Caco-2 (cell line): Measurements from ENCODE around the gene UCK1. TPM values are rescaled to one million over a fixed set of nuclear protein-coding genes. Genes with fewer than 3 reads are reported as not detected.

Experiments used
- BruUV-seq: library from RNA; stranded (reverse); fragments of 400-500 nt; replicated peaks from 2 replicates; lab custom pipeline; 2021; lab: Mats Ljungman, UMichigan
- CTCF ChIA-PET: fragments of 300-600 bp; sonication (Branson Sonifier 250); formaldehyde crosslinking; loops from one replicate; lab custom pipeline; 2022; ENCODE audit warnings: antibody characterized with exemption; lab: Charles Lee
- POLR2A ChIA-PET: fragments of 300-600 bp; sonication (Branson Sonifier 250); formaldehyde crosslinking; loops from one replicate; lab custom pipeline; 2022; ENCODE audit warnings: antibody characterized with exemption; lab: Charles Lee
- DNase-seq, 2 experiments: peaks; one replicate each; pipeline versions ENCODE4 v3.0.0 to v3.0.0-alpha.2; 2020 to 2022
- H3K27me3 ChIP-seq: replicated peaks from 2 replicates; pipeline ENCODE4 v1.6.0; 2011; ENCODE audit warnings: low read length; ENCODE audit not compliant: control insufficient read depth, insufficient read depth
- H3K36me3 ChIP-seq: 2 replicates; pipeline ENCODE4 v1.5.1; 2011; ENCODE audit warnings: low read length; ENCODE audit not compliant: control insufficient read depth, insufficient read depth
- H3K4me1 ChIP-seq: fragments of 250-450 bp; sonication (Bioruptor Pico); 2 replicates; pipeline ENCODE4 v1.5.1; 2020; ENCODE audit warnings: mild to moderate bottlenecking
- H3K4me3 ChIP-seq: 2 replicates; pipeline ENCODE4 v1.5.1; 2011; ENCODE audit warnings: low read depth, mild to moderate bottlenecking, control low read depth, low read length
- H3K9me3 ChIP-seq: fragments of 250-450 bp; sonication (Bioruptor Pico); 2 replicates; pipeline ENCODE4 v1.5.1; 2020; ENCODE audit warnings: mild to moderate bottlenecking, moderate library complexity
- H3K27ac Mint-ChIP-seq: one replicate; pipeline ENCODE4 v1.8.0; 2022; ENCODE audit warnings: mixed read lengths; ENCODE audit not compliant: unreplicated experiment
- H3K27me3 Mint-ChIP-seq: one replicate; pipeline ENCODE4 v1.8.0; 2022; ENCODE audit warnings: mixed read lengths; ENCODE audit not compliant: insufficient read depth, unreplicated experiment
- H3K36me3 Mint-ChIP-seq: one replicate; pipeline ENCODE4 v1.8.0; 2022; ENCODE audit warnings: mild to moderate bottlenecking, mixed read lengths; ENCODE audit not compliant: insufficient read depth, unreplicated experiment
- H3K4me1 Mint-ChIP-seq: one replicate; pipeline ENCODE4 v1.8.0; 2022; ENCODE audit warnings: low read depth, mixed read lengths; ENCODE audit not compliant: unreplicated experiment
- H3K4me3 Mint-ChIP-seq: one replicate; pipeline ENCODE4 v1.8.0; 2022; ENCODE audit warnings: mild to moderate bottlenecking, moderate library complexity, mixed read lengths; ENCODE audit not compliant: unreplicated experiment
- H3K9me3 Mint-ChIP-seq: one replicate; pipeline ENCODE4 v1.8.0; 2022; ENCODE audit warnings: mixed read lengths; ENCODE audit not compliant: unreplicated experiment
- CTCF ChIP-seq, 2 experiments: fragments of 200-600 bp in 1 of 2; IDR thresholded peaks; 1 replicate in 1 of 2; 2 replicates in 1 of 2; pipeline versions ENCODE4 v1.5.1 to v1.8.0; 2011 to 2022; ENCODE audit warnings: antibody characterized with exemption in 1 of 2, control low read depth in 1 of 2, inconsistent platforms in 1 of 2, low read depth in 1 of 2, low read length in 1 of 2, mild to moderate bottlenecking in 1 of 2, moderate library complexity in 1 of 2; ENCODE audit not compliant: insufficient read depth in 1 of 2, severe bottlenecking in 1 of 2, unreplicated experiment in 1 of 2
- intact Hi-C: fragments of 100-400 bp; cut with micrococcal nuclease; formaldehyde crosslinking; loops from one replicate; pipeline ENCODE4 v1.10.0; 2022; ENCODE audit not compliant: unreplicated experiment
- total RNA-seq: library from RNA; stranded (reverse); gene quantifications from 2 replicates; pipeline ENCODE4 v1.2.3, GENCODE V29; 2022

UCK1 gene
- total RNA-seq, 1 experiment from 2014 or later = 25.7 TPM

- peaks cover 43% of the 10 kb centered on the region for H3K36me3 Mint-ChIP-seq
- BruUV-seq = no TSS peak
- Histone ChIP-seq H3K4me3 (no peak overlapping the region), H3K9me3 (no peaks in the 10 kb centered on the region), H3K4me1 (no peaks in the 10 kb centered on the region), H3K36me3 (peaks cover 4% of the 10 kb centered on the region), H3K27me3 (no peaks in the 10 kb centered on the region)
- ChIA-PET CTCF (no interaction called here), POLR2A (no interaction called here)
- intact Hi-C loops = no loop called here
- no peak overlapping the region for H3K27ac Mint-ChIP-seq
- DNase-seq = no peak
- TF ChIP-seq CTCF (IDR thresholded peaks at IDR 0.05; ENCODE audit: insufficient read depth in 1 of 2, low read depth in 1 of 2, low read length in 1 of 2, severe bottlenecking in 1 of 2, unreplicated experiment in 1 of 2) = no peak
- H3K9me3 Mint-ChIP-seq = no peaks in the 10 kb centered on the region
- H3K4me3 Mint-ChIP-seq = no peak overlapping the region
- no peaks in the 10 kb centered on the region for H3K4me1 Mint-ChIP-seq
- H3K27me3 Mint-ChIP-seq = no peaks in the 10 kb centered on the region
Measured at GRCh38 chr9:131518553-131518952, 12.5 kb downstream of the UCK1 start.

- Mint-ChIP-seq H3K9me3 (no peaks in the 10 kb centered on the region), H3K27ac (no peak overlapping the region), H3K4me3 (no peak overlapping the region), H3K36me3 (peaks cover 44% of the 10 kb centered on the region), H3K4me1 (no peaks in the 10 kb centered on the region), H3K27me3 (no peaks in the 10 kb centered on the region)
- ChIA-PET POLR2A (no interaction called here), CTCF (no interaction called here)
- TF ChIP-seq CTCF (IDR thresholded peaks at IDR 0.05; ENCODE audit: insufficient read depth in 1 of 2, low read depth in 1 of 2, low read length in 1 of 2, severe bottlenecking in 1 of 2, unreplicated experiment in 1 of 2) = no peak
- H3K4me1 ChIP-seq = no peaks in the 10 kb centered on the region
- H3K9me3 ChIP-seq = no peaks in the 10 kb centered on the region
- DNase-seq = no peak
- intact Hi-C loops = no loop called here
- no TSS peak for BruUV-seq
- no peak overlapping the region for H3K4me3 ChIP-seq
- no peaks in the 10 kb centered on the region for H3K27me3 ChIP-seq
- peaks cover 4% of the 10 kb centered on the region for H3K36me3 ChIP-seq
Measured at GRCh38 chr9:131517761-131518190, 13.3 kb downstream of the UCK1 start.

GRCh38 chr9:131516930-131517329 lies 14.1 kb downstream of the UCK1 start:
- Mint-ChIP-seq H3K4me1 (no peaks in the 10 kb centered on the region), H3K27ac (no peak overlapping the region), H3K27me3 (no peaks in the 10 kb centered on the region), H3K36me3 (peaks cover 40% of the 10 kb centered on the region), H3K4me3 (no peak overlapping the region), H3K9me3 (no peaks in the 10 kb centered on the region)
- CTCF ChIA-PET = no interaction called here
- intact Hi-C loops = no loop called here
- Histone ChIP-seq H3K4me3 (no peak overlapping the region), H3K36me3 (peaks cover 4% of the 10 kb centered on the region), H3K4me1 (no peaks in the 10 kb centered on the region), H3K9me3 (no peaks in the 10 kb centered on the region), H3K27me3 (no peaks in the 10 kb centered on the region)
- POLR2A ChIA-PET = no interaction called here
- TF ChIP-seq CTCF (IDR thresholded peaks at IDR 0.05; ENCODE audit: insufficient read depth in 1 of 2, low read depth in 1 of 2, low read length in 1 of 2, severe bottlenecking in 1 of 2, unreplicated experiment in 1 of 2) = no peak
- no TSS peak for BruUV-seq
- no peak for DNase-seq
